Measurements from ENCODE around the gene CD300LF. TPM values are rescaled to one million over a fixed set of nuclear protein-coding genes. Genes with fewer than 3 reads are reported as not detected.

Gene CD300LF
- total RNA-seq, 2 donors from 2014 or later, result not detected

GRCh38 chr17:74654742-74655141 lies 58.0 kb downstream of the CD300LF start:
- no peak for ATAC-seq (replicated peaks in 1 of 2)
- Mint-ChIP-seq H3K4me3 (no peak overlapping the region), H3K9me3 (no peaks in the 10 kb centered on the region)

GRCh38 chr17:74652020-74652419 lies 60.7 kb downstream of the CD300LF start:
- no peak overlapping the region for H3K27ac Mint-ChIP-seq
- peaks cover 26% of the 10 kb centered on the region for H3K27me3 Mint-ChIP-seq (ENCODE audit: low read depth)
- no peak overlapping the region for H3K4me3 Mint-ChIP-seq
- no peak for ATAC-seq (replicated peaks in 1 of 2)
- H3K36me3 Mint-ChIP-seq (ENCODE audit: insufficient read depth in 2 of 2), result no peaks in the 10 kb centered on the region
- H3K4me1 Mint-ChIP-seq (ENCODE audit: low read depth), result peaks cover under 1% of the 10 kb centered on the region
- no peaks in the 10 kb centered on the region for H3K9me3 Mint-ChIP-seq
- DNase-seq, result no peak

More at GRCh38 chr17:74654742-74655141, 58.0 kb downstream of the CD300LF start:
- peaks cover 37% of the 10 kb centered on the region for H3K27me3 Mint-ChIP-seq (ENCODE audit: low read depth)
- no peaks in the 10 kb centered on the region for H3K36me3 Mint-ChIP-seq (ENCODE audit: insufficient read depth in 2 of 2)
- no peak overlapping the region for H3K27ac Mint-ChIP-seq
- peaks cover 8% of the 10 kb centered on the region for H3K4me1 Mint-ChIP-seq (ENCODE audit: low read depth)
- no peak for DNase-seq

GRCh38 chr17:74649909-74650308 lies 62.8 kb downstream of the CD300LF start:
- H3K27ac Mint-ChIP-seq, result no peak overlapping the region
- ATAC-seq (replicated peaks in 1 of 2) (no peak), DNase-seq (no peak)
- H3K9me3 Mint-ChIP-seq, result no peaks in the 10 kb centered on the region
- no peaks in the 10 kb centered on the region for H3K4me1 Mint-ChIP-seq (ENCODE audit: low read depth)
- no peaks in the 10 kb centered on the region for H3K36me3 Mint-ChIP-seq (ENCODE audit: insufficient read depth in 2 of 2)
- peaks cover 32% of the 10 kb centered on the region for H3K27me3 Mint-ChIP-seq (ENCODE audit: low read depth)
- no peak overlapping the region for H3K4me3 Mint-ChIP-seq

GRCh38 chr17:74647871-74648672 lies 64.7 kb downstream of the CD300LF start:
- ATAC-seq (replicated peaks in 1 of 2), result no peak
- no peak overlapping the region for H3K4me3 Mint-ChIP-seq
- no peaks in the 10 kb centered on the region for H3K36me3 Mint-ChIP-seq (ENCODE audit: insufficient read depth in 2 of 2)
- no peak overlapping the region for H3K27ac Mint-ChIP-seq
- H3K9me3 Mint-ChIP-seq, result no peaks in the 10 kb centered on the region
- H3K27me3 Mint-ChIP-seq (ENCODE audit: low read depth), result peaks cover 39% of the 10 kb centered on the region
- no peak for DNase-seq
- no peaks in the 10 kb centered on the region for H3K4me1 Mint-ChIP-seq (ENCODE audit: low read depth)

- no peaks in the 10 kb centered on the region for H3K4me1 Mint-ChIP-seq (ENCODE audit: low read depth)
These were observed 66.5 kb downstream of the CD300LF start for GRCh38 chr17:74646231-74646630.

GRCh38 chr17:74645010-74645409 lies 67.7 kb downstream of the CD300LF start:
- no peak overlapping the region for H3K27ac Mint-ChIP-seq
- ATAC-seq (replicated peaks in 1 of 2) (no peak), DNase-seq (no peak)
- H3K4me3 Mint-ChIP-seq, result no peak overlapping the region
- H3K36me3 Mint-ChIP-seq (ENCODE audit: insufficient read depth in 2 of 2), result no peaks in the 10 kb centered on the region
- H3K9me3 Mint-ChIP-seq, result no peaks in the 10 kb centered on the region
- peaks cover 6% of the 10 kb centered on the region for H3K4me1 Mint-ChIP-seq (ENCODE audit: low read depth)
- peaks cover 40% of the 10 kb centered on the region for H3K27me3 Mint-ChIP-seq (ENCODE audit: low read depth)

More at GRCh38 chr17:74646231-74646630, 66.5 kb downstream of the CD300LF start:
- H3K27ac Mint-ChIP-seq, result no peak overlapping the region
- H3K27me3 Mint-ChIP-seq (ENCODE audit: low read depth), result peaks cover 47% of the 10 kb centered on the region
- DNase-seq (no peak), ATAC-seq (replicated peaks in 1 of 2) (no peak)
- no peak overlapping the region for H3K4me3 Mint-ChIP-seq
- H3K36me3 Mint-ChIP-seq (ENCODE audit: insufficient read depth in 2 of 2), result no peaks in the 10 kb centered on the region
- no peaks in the 10 kb centered on the region for H3K9me3 Mint-ChIP-seq

GRCh38 chr17:74644419-74644818 lies 68.3 kb downstream of the CD300LF start:
- H3K27me3 Mint-ChIP-seq (ENCODE audit: low read depth), result peaks cover 35% of the 10 kb centered on the region
- no peak for DNase-seq
- no peaks in the 10 kb centered on the region for H3K9me3 Mint-ChIP-seq
- H3K27ac Mint-ChIP-seq, result no peak overlapping the region
- ATAC-seq (replicated peaks in 1 of 2), result no peak
- H3K36me3 Mint-ChIP-seq (ENCODE audit: insufficient read depth in 2 of 2), result no peaks in the 10 kb centered on the region
- H3K4me3 Mint-ChIP-seq, result no peak overlapping the region
- peaks cover 12% of the 10 kb centered on the region for H3K4me1 Mint-ChIP-seq (ENCODE audit: low read depth)

Other genes starting within 250 kb of the CD300LF start
- gene CD300A, start 246.3 kb downstream of the CD300LF start, total RNA-seq, result 1 to 10 TPM; 3.9 to 7.2 TPM
- gene CD300LB, start 181.4 kb downstream of the CD300LF start, total RNA-seq, result not detected
- gene CD300C, start 166.8 kb downstream of the CD300LF start, total RNA-seq, result under 1 TPM in 1 of 2 donors, not detected in 1; 0.16 TPM
- gene CD300H, start 145.4 kb downstream of the CD300LF start, total RNA-seq, result not detected
- gene CD300LD, start 120.6 kb downstream of the CD300LF start, total RNA-seq, result under 1 TPM; 0.19 to 0.31 TPM
- gene CD300E, start 89.2 kb downstream of the CD300LF start, total RNA-seq, result not detected
- gene RAB37, start 24.3 kb upstream of the CD300LF start, total RNA-seq, result 10 to 100 TPM; 13.6 to 18.1 TPM
- 10 to 100 TPM; 78.8 to 81.2 TPM for gene NHERF1, start 35.7 kb upstream of the CD300LF start, total RNA-seq
- gene NAT9, start 63.4 kb upstream of the CD300LF start, total RNA-seq, result 10 to 100 TPM; 49.7 to 58.4 TPM
- gene GRIN2C, start 147.0 kb upstream of the CD300LF start, total RNA-seq, result under 1 TPM; 0.14 to 0.37 TPM
- 10 to 100 TPM; 44.3 to 79.7 TPM for gene FDXR, start 160.1 kb upstream of the CD300LF start, total RNA-seq
- not detected for gene FADS6, start 180.7 kb upstream of the CD300LF start, total RNA-seq
- not detected for gene USH1G, start 210.3 kb upstream of the CD300LF start, total RNA-seq
- gene OTOP2, start 211.3 kb upstream of the CD300LF start, total RNA-seq, result not detected
- gene OTOP3, start 223.0 kb upstream of the CD300LF start, total RNA-seq, result not detected